ENCODE data around the gene RTN4. TPM values are rescaled to one million over a fixed set of nuclear protein-coding genes. Genes with fewer than 3 reads are reported as not detected.

Gene RTN4
- total RNA-seq, 1 experiment from 2014 or later: 342 TPM

DNA sequence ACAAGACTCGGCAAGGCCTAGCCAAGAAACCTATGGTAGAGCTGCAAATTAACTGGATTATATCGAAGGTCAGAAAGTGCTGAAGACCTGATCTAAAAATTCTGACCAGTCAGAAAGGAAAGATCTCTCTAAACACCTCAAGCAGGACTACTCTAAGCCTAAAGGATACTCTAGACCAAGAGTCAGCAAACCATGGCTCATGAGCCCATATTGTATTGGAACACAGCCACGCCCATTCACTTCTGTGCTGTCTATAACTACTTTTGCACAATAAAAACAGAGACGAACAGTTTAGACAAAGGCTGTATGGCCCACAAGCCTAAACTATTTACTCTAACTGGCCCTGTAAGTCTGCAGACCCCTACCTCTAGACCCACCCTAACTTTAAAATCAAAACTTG lies 18.7 kb downstream of the RTN4 start:
- BruUV-seq (replicated peaks): no TSS peak
- no peak overlapping the region for H3K4me3 ChIP-seq
- H3K9me3 ChIP-seq (ENCODE audit: insufficient read depth, low read depth): 0 out of 2 replicates have a peak, but pooled peaks cover 6% of the 10 kb centered on the region
- peaks cover 99% of the 10 kb centered on the region for H4K20me1 ChIP-seq (ENCODE audit: insufficient read depth)
- H3K79me2 ChIP-seq (ENCODE audit: low read depth): peaks cover 100% of the 10 kb centered on the region
- no peak overlapping the region; the same call in 1 of the 2 replicates for H3K27ac ChIP-seq
- H3K4me2 ChIP-seq: no peak overlapping the region
- DNase-seq: no peak
- H3K27me3 ChIP-seq (ENCODE audit: insufficient read depth, low read depth): no peaks in the 10 kb centered on the region
- CTCF ChIA-PET: interaction anchor here (1.1 kb wide), 1 partner anchor 17 kb away, joined by 3 read pairs; no protein-coding TSS in a partner anchor
- POLR2A ChIA-PET (ENCODE audit: unreplicated experiment): no interaction called here
- H2AFZ ChIP-seq: no peak overlapping the region
- peaks cover 42% of the 10 kb centered on the region for H3K4me1 ChIP-seq (replicated peaks; ENCODE audit: insufficient read depth)
- intact Hi-C loops (cut with micrococcal nuclease; ENCODE audit: unreplicated experiment): no loop called here
- no peaks in the 10 kb centered on the region for H3K9me2 ChIP-seq (ENCODE audit: insufficient read depth)
- no peak for TF ChIP-seq EZH2 (IDR thresholded peaks at IDR 0.05; ENCODE audit: low read depth)
- TF ChIP-seq, protein P1, sequence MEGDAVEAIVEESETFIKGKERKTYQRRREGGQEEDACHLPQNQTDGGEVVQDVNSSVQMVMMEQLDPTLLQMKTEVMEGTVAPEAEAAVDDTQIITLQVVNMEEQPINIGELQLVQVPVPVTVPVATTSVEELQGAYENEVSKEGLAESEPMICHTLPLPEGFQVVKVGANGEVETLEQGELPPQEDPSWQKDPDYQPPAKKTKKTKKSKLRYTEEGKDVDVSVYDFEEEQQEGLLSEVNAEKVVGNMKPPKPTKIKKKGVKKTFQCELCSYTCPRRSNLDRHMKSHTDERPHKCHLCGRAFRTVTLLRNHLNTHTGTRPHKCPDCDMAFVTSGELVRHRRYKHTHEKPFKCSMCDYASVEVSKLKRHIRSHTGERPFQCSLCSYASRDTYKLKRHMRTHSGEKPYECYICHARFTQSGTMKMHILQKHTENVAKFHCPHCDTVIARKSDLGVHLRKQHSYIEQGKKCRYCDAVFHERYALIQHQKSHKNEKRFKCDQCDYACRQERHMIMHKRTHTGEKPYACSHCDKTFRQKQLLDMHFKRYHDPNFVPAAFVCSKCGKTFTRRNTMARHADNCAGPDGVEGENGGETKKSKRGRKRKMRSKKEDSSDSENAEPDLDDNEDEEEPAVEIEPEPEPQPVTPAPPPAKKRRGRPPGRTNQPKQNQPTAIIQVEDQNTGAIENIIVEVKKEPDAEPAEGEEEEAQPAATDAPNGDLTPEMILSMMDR (conservative IDR thresholded peaks at IDR 0.05): no peak
- H3F3A ChIP-seq (ENCODE audit: insufficient read depth, low read depth): peaks cover 91% of the 10 kb centered on the region
- peaks cover 60% of the 10 kb centered on the region for H3K36me3 ChIP-seq (ENCODE audit: low read depth)

DNA sequence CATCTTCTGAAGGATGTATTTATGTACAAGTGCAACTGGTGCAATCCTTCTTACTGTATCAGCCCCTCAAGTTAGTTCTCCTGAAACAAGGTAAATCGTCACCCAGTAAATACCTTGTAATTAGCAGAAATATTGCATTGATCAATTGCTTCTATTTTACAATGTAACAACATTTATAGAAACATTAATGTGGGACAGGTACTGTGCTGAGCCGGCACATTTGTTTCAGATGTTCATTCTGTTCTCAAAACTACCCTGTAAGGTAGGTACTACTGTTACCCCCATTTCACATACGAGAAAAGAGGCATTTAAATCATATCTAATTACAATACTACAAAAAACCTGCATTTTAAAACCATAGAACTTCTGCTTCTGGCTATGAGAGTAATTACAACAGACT lies 19.5 kb downstream of the RTN4 start:
- peaks cover 93% of the 10 kb centered on the region for H3F3A ChIP-seq (ENCODE audit: insufficient read depth, low read depth)
- TF ChIP-seq EZH2 (IDR thresholded peaks at IDR 0.05; ENCODE audit: low read depth): no peak
- intact Hi-C loops (cut with micrococcal nuclease; ENCODE audit: unreplicated experiment): no loop called here
- H3K9me3 ChIP-seq (ENCODE audit: insufficient read depth, low read depth): 0 out of 2 replicates have a peak, but pooled peaks cover 6% of the 10 kb centered on the region
- no peak overlapping the region; the same call in 1 of the 2 replicates for H3K27ac ChIP-seq
- H3K27me3 ChIP-seq (ENCODE audit: insufficient read depth, low read depth): no peaks in the 10 kb centered on the region
- H3K4me2 ChIP-seq: 0 out of 2 replicates have a peak overlapping the region, but pooled peaks have one; percentile 2
- H3K36me3 ChIP-seq (ENCODE audit: low read depth): peaks cover 67% of the 10 kb centered on the region
- peaks cover 100% of the 10 kb centered on the region for H3K79me2 ChIP-seq (ENCODE audit: low read depth)
- BruUV-seq (replicated peaks): no TSS peak
- no peak overlapping the region for H3K4me3 ChIP-seq
- H2AFZ ChIP-seq: no peak overlapping the region
- no peak for DNase-seq
- H3K4me1 ChIP-seq (replicated peaks; ENCODE audit: insufficient read depth): peaks cover 37% of the 10 kb centered on the region
- no peaks in the 10 kb centered on the region for H3K9me2 ChIP-seq (ENCODE audit: insufficient read depth)
- CTCF ChIA-PET: no interaction called here
- peaks cover 100% of the 10 kb centered on the region for H4K20me1 ChIP-seq (ENCODE audit: insufficient read depth)
- POLR2A ChIA-PET (ENCODE audit: unreplicated experiment): no interaction called here

DNA sequence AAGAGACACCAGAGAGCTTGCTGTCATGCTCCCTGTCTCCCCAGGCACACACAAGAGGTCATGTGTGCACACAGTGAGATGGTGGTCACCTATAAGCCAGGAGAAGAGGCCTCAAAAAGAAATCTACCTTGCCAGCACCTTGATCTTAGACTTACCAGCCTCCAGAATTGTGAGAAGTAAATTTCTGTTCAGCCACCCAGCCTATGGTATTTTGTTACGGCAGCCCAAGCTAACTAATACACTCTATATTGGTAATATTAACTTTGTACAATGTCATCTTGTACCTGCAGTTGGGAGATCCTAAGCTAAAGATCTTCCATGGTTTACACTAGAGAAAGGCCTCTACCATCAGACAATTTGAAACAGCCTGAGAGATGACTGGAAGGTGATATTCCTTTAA lies 21.2 kb downstream of the RTN4 start:
- POLR2A ChIA-PET (ENCODE audit: unreplicated experiment): interaction anchor here (0.6 kb wide), 1 partner anchor 10 kb away, joined by 5 read pairs; no protein-coding TSS in a partner anchor
- Histone ChIP-seq H3K4me2 (no peak overlapping the region), H3K79me2 (ENCODE audit: low read depth) (peaks cover 100% of the 10 kb centered on the region), H3K9me2 (ENCODE audit: insufficient read depth) (0 out of 2 replicates have a peak, but pooled peaks cover 2% of the 10 kb centered on the region), H3F3A (ENCODE audit: insufficient read depth, low read depth) (peaks cover 92% of the 10 kb centered on the region), H4K20me1 (ENCODE audit: insufficient read depth) (peaks cover 100% of the 10 kb centered on the region), H3K27ac (peak overlapping the region; percentile 12; the same call in 1 of the 2 replicates), H3K4me3 (no peak overlapping the region), H3K36me3 (ENCODE audit: low read depth) (peaks cover 67% of the 10 kb centered on the region), H2AFZ (no peak overlapping the region), H3K9me3 (ENCODE audit: insufficient read depth, low read depth) (no peaks in the 10 kb centered on the region), H3K27me3 (ENCODE audit: insufficient read depth, low read depth) (no peaks in the 10 kb centered on the region), H3K4me1 (replicated peaks; ENCODE audit: insufficient read depth) (peaks cover 31% of the 10 kb centered on the region)
- TF ChIP-seq EZH2 (IDR thresholded peaks at IDR 0.05; ENCODE audit: low read depth): no peak
- TF ChIP-seq, protein P1 (conservative IDR thresholded peaks at IDR 0.05): no peak
- DNase-seq: no peak
- CTCF ChIA-PET: interaction anchor here (1.0 kb wide), 1 partner anchor 130 kb away, joined by 4 read pairs; no protein-coding TSS in a partner anchor
- intact Hi-C loops (cut with micrococcal nuclease; ENCODE audit: unreplicated experiment): no loop called here
- BruUV-seq (replicated peaks): no TSS peak

Measured in PC-9 (cell line).